ENCODE measurements around the gene CA9.

The CA9 gene

GRCh38 chr9:35675732-35676392, 2.1 kb downstream of the CA9 start:
- no peak for TF ChIP-seq TAF1 (IDR thresholded peaks at IDR 0.05; ENCODE audit: low read depth)
- no peak for TF ChIP-seq CEBPB (IDR thresholded peaks at IDR 0.05)
- no peak for TF ChIP-seq NFIC (IDR thresholded peaks at IDR 0.05)
- no peak for TF ChIP-seq EGR1 (IDR thresholded peaks at IDR 0.05)
- TF ChIP-seq TEAD4 (IDR thresholded peaks at IDR 0.05) = no peak
- no peak for TF ChIP-seq CREB1 (IDR thresholded peaks at IDR 0.05; ENCODE audit: low read depth)
- TF ChIP-seq YY1 (IDR thresholded peaks at IDR 0.05; ENCODE audit: low read depth) = no peak
- no peak for TF ChIP-seq FOXM1 (IDR thresholded peaks at IDR 0.05; ENCODE audit: borderline replicate concordance, low read depth)
- TF ChIP-seq ZBTB7A (IDR thresholded peaks at IDR 0.05; ENCODE audit: low read depth) = no peak
- TF ChIP-seq REST (IDR thresholded peaks at IDR 0.05; ENCODE audit: low read depth) = no peak
- TF ChIP-seq MAX (IDR thresholded peaks at IDR 0.05) = no peak
- no peak for TF ChIP-seq TCF12 (IDR thresholded peaks at IDR 0.05; ENCODE audit: low read depth)
- no peak for TF ChIP-seq EP300 (IDR thresholded peaks at IDR 0.05; ENCODE audit: borderline replicate concordance)
- TF ChIP-seq RAD21 (IDR thresholded peaks at IDR 0.05; ENCODE audit: low read depth) = no peak
- TF ChIP-seq, protein P1, sequence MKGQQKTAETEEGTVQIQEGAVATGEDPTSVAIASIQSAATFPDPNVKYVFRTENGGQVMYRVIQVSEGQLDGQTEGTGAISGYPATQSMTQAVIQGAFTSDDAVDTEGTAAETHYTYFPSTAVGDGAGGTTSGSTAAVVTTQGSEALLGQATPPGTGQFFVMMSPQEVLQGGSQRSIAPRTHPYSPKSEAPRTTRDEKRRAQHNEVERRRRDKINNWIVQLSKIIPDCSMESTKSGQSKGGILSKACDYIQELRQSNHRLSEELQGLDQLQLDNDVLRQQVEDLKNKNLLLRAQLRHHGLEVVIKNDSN (IDR thresholded peaks at IDR 0.05) = no peak

DNA sequence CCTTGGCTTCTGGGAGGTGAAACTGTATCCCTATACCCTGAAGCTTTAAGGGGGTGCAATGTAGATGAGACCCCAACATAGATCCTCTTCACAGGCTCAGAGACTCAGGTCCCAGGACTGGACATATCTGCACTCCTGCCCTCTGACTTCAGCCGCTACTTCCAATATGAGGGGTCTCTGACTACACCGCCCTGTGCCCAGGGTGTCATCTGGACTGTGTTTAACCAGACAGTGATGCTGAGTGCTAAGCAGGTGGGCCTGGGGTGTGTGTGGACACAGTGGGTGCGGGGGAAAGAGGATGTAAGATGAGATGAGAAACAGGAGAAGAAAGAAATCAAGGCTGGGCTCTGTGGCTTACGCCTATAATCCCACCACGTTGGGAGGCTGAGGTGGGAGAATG, 5.4 kb downstream of the CA9 start:
- no peak for TF ChIP-seq CEBPB (IDR thresholded peaks at IDR 0.05)
- no peak for TF ChIP-seq FOXM1 (IDR thresholded peaks at IDR 0.05; ENCODE audit: borderline replicate concordance, low read depth)
- no peak for TF ChIP-seq EGR1 (IDR thresholded peaks at IDR 0.05)
- TF ChIP-seq, protein P1 (IDR thresholded peaks at IDR 0.05) = no peak
- TF ChIP-seq RAD21 (IDR thresholded peaks at IDR 0.05; ENCODE audit: low read depth) = no peak
- TF ChIP-seq TAF1 (IDR thresholded peaks at IDR 0.05; ENCODE audit: low read depth) = no peak
- no peak for TF ChIP-seq TEAD4 (IDR thresholded peaks at IDR 0.05)
- no peak for TF ChIP-seq EP300 (IDR thresholded peaks at IDR 0.05; ENCODE audit: borderline replicate concordance)
- TF ChIP-seq CREB1 (IDR thresholded peaks at IDR 0.05; ENCODE audit: low read depth) = no peak
- TF ChIP-seq MAX (IDR thresholded peaks at IDR 0.05) = no peak
- no peak for TF ChIP-seq REST (IDR thresholded peaks at IDR 0.05; ENCODE audit: low read depth)
- TF ChIP-seq TCF12 (IDR thresholded peaks at IDR 0.05; ENCODE audit: low read depth) = no peak
- TF ChIP-seq YY1 (IDR thresholded peaks at IDR 0.05; ENCODE audit: low read depth) = no peak

DNA sequence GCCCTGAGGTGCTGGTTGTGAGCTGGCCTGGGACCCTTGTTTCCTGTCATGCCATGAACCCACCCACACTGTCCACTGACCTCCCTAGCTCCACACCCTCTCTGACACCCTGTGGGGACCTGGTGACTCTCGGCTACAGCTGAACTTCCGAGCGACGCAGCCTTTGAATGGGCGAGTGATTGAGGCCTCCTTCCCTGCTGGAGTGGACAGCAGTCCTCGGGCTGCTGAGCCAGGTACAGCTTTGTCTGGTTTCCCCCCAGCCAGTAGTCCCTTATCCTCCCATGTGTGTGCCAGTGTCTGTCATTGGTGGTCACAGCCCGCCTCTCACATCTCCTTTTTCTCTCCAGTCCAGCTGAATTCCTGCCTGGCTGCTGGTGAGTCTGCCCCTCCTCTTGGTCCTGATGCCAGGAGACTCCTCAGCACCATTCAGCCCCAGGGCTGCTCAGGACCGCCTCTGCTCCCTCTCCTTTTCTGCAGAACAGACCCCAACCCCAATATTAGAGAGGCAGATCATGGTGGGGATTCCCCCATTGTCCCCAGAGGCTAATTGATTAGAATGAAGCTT, 6.1 kb downstream of the CA9 start:
- TF ChIP-seq YY1 (IDR thresholded peaks at IDR 0.05; ENCODE audit: low read depth) (no peak), EP300 (IDR thresholded peaks at IDR 0.05; ENCODE audit: borderline replicate concordance) (no peak), ZBTB7A (IDR thresholded peaks at IDR 0.05; ENCODE audit: low read depth) (no peak), NFIC (IDR thresholded peaks at IDR 0.05) (no peak), TEAD4 (IDR thresholded peaks at IDR 0.05) (no peak), CREB1 (IDR thresholded peaks at IDR 0.05; ENCODE audit: low read depth) (no peak), FOXM1 (IDR thresholded peaks at IDR 0.05; ENCODE audit: borderline replicate concordance, low read depth) (no peak), CEBPB (IDR thresholded peaks at IDR 0.05) (no peak), REST (IDR thresholded peaks at IDR 0.05; ENCODE audit: low read depth) (no peak), TCF12 (IDR thresholded peaks at IDR 0.05; ENCODE audit: low read depth) (no peak)
- TF ChIP-seq, protein P1 (IDR thresholded peaks at IDR 0.05) = no peak
